Femur (tissue), 1 donor: ENCODE results near the gene SMC4.
"Not testable (repeated sequence)": the region's sequence is repeated elsewhere in the genome, so short reads cannot be mapped to it uniquely, and the experiment has no call there.

Source experiments
- DNase-seq: peaks from one replicate; pipeline ENCODE4 v3.0.0-alpha.2; 2017

The SMC4 gene

DNA sequence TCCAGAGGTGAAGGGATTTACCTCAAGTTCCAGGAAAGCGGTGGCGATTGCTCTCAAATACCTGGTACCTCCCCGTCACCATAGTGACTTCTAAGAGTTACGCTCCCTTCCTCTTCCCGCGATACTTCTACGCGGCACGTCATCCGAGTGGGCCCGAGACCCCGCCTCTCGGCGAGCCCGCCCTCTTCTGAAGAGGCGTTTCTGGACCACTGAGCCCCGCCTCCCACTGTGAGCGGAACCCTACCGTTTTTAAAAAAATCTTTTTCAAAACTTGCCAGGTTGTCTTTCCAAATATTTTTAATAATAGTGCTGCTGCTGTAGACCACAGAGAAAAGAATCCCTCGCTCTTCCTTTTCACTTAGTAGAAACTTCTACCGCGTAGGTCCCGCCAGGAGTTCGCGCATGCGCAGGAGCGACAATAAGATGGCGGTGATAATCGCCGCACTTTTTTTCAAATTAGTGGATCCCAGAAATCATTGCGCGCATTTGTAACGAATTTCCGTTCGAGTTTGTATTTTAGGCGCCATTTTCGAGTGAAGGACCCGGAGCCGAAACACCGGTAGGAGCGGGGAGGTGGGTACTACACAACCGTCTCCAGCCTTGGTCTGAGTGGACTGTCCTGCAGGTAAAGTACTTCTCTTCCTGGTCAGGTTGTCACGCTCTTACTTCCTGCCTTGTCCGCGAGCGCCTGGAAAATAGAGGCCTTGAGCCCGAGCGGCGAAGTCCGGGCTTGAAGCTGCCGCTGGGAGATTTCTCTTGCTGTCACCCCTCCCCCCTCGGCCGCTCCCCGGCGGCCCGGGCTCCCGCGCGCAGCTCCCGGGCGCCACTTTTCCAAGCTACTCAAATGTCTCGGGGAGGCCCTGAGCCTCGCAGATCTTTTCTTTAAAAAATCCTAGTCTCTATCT, at the start of gene SMC4, which contains the start of gene IFT80:
SMC4 (plus strand) TSS at position 526 of the 905 bp plus-strand sequence. CDS start 1,177 bp downstream, outside the sequence.
IFT80 (minus strand) TSS at position 101 of the 905 bp plus-strand sequence. CDS start 14,625 bp downstream, outside the sequence.
- DNase-seq, result peak; percentile 98

DNA sequence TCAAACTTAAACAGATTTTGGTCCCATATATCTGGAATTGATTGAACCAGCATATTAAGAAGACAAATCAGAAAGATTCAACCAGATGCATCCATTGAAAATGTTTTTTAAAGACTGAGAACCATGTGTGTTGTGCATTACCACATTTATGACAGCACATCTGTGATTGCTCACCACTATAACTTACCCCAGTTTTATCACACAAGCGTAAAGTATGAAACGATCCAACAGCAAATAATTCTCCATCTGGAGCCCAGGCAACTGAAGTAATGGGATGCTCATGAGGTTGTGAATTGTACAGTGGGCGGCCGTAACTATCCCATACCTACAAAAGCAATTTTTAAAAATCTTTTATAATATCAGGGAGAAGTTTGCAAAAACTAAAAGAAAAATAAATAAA, 43.6 kb upstream of the SMC4 start:
- no peak for DNase-seq

DNA sequence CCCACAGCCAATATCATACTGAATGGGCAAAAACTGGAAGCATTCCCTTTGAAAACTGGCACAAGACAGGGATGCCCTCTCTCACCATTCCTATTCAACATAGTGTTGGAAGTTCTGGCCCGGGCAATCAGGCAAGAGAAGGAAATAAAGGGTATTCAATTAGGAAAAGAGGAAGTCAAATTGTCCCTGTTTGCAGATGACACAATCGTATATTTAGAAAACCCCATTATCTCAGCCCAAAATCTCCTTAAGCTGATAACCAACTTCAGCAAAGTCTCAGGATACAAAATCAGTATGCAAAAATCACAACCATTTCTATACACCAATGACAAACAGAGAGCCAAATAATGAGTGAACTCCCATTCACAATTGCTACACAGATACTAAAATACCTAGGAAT, 36.6 kb upstream of the SMC4 start:
- DNase-seq, result not testable (repeated sequence)

DNA sequence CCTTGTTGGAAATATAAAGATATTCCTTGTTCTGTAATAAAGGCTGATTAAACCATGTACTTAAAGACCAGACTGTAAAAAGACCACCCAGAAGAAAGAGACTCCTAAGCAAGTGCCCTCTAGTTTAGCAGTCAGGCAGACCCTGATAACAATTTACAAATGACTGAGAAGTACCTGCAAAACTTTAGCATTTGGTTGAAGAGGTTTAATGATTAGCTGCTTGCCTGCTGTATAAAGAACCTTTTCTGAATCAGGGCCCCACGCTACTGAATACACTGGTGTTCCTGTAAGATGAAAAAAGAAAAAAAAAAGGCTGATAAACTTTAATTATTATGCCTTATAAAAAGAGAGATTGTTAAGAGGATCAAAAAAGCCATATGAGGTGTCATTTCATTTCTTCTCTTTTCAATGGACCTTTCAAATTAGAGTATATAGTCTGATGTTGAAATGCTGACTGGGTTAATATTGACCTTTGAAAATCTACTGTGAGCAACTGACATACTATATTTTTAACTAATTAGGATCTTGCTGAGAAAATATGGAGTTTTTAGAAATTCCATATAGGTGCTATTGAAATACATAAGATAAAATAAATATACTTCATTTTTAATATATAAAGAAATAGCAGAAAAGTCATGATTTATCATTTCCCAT, 33.5 kb upstream of the SMC4 start:
- DNase-seq, result no peak

DNA sequence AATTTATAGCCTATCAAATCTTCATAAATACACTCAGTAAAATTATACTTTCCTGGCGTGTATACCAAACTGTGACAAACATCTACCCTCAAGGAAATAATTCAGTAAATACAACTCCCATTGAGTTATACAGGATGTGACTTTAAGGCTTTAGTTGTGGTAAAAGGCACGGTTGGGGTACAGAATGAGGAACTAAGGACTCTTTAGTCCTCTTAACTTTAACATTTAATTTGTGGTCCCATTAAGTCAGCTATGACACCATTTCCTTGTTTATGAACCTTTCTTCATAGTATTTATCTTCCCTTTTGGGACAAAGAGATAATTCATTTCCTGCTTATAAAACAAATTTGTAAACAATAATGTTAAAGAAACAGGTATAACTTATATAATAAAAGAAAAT, 30.6 kb upstream of the SMC4 start:
- DNase-seq, result no peak

DNA sequence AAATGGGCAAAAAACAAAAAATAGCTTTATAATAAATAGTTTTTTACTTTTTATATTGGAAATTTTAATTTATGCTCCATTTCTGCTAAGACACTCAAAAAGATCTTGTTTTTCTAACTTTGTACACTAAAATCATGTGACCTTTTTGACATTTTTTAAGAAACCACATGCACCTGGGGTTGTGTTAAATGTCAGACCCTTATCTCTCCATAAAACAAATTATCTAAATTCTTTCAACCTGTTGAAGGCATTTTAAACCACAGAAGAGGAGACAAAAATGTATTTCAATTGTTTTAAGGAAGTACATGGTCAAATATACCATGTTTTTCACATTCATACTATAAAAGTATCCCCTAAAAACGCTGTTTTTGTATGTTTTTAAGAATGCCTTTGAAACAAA, 29.7 kb upstream of the SMC4 start:
- DNase-seq, result no peak

DNA sequence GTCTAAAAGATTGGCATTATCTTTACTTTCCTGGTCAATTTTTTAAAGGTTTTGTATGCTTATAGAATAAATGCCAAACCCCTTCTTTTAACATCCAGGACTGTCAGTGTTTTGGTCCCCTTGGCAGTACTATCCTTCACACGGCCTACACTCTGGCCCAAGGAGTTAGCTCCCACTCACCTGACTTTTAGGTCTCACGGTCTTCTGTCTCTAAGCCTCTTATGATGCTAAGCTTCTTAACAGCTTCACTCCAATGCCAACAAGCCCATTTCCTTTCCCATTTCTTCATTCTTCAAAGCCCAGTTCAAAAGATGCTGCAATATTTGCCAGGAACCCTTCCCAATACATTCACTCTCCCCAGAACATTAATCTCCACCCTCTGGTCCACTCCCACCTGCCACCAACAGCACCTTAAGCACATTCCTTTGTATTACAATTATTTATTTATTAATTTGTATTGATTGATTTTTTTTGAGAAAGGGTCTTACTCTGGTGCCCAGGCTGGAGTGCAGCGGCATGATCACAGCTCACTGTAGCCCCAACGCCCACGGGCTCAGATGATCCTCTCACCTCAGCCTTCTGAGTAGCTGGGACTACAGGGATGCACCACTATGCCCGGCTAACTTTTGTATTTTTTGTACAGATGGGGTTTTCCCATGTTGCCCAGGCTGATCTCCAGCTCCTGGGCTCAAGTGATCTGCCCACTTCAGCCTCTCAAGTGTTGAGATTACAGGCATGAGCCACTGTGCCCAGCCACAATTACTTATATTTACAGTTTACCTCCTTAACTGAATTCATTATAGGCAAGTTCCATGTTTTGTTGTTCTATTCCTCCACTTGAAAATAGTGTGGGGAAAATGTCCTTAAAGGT, 28.2 kb upstream of the SMC4 start:
- DNase-seq, result no peak

DNA sequence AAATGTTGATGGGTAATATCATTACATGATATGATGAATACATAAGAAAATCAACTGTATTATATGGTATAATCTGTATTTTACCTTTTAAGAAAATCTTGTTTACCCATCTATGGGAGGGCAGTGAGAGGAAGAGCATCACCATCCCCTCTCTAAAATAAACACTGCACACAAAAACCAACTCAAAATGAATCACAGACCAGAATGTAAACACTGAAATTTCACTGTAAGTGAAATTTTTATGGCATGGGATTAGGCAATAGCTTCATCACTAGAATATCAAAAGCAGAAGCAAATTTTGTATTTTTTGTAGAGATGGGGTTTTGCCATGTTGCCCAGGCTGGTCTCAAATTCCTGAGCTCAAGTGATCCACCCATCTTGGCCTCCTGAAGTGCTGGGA, 26.7 kb upstream of the SMC4 start:
- no peak for DNase-seq

DNA sequence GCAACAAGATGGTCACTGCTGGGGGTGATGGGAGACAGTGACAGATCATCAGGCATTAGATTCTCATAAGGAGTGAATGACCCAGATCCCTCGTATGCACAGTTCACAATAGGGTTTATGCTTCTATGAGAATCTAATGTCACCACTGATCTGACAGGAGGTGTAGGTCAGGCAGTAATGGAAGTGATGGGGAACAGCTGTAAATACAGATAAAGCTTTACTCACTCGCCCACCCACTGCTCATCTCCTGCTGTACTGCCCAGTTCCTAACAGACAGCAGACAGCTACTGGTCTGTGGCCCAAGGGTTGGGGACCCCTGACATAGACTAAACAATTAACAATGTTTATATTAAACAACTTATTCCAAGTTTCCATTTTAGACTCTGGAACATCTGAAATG, 25.8 kb upstream of the SMC4 start:
- no peak for DNase-seq

DNA sequence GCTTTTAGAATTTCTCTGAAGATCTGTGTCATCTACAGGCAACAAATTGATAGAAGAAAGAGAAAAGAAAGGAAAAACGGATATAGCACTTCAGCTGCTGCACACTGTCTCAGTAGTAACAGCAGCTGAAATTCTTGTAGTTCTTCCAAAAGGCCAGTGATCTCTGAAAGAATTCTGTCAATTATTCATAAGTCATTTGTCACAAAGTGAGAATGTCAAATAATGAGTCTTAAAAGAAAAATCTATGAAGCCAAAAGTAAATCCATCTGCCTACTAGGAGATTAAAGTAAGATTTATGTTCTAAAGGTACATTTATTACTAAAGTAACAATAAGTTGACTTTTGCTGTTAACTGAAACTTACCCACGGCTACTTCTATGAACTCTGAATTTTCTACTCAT, 25.0 kb upstream of the SMC4 start:
- no peak for DNase-seq

DNA sequence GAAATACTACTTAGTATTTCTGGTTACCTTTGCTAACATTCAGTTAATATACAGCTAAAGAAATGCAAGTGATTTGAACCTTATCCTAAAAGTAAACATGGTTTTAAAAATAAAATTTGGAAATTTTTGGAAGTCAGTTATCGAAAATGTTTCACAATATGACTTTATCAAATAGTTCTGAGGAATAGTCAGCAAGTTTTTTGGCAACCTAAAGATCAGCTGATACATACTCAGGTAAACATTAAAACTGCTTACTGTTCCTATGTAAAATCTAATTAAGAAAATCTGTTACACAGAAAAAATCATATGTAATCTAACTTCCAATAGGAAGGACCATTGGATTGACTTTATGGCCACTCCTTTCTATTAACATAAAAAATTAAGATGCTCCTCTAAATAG, 24.5 kb upstream of the SMC4 start:
- DNase-seq, result no peak

DNA sequence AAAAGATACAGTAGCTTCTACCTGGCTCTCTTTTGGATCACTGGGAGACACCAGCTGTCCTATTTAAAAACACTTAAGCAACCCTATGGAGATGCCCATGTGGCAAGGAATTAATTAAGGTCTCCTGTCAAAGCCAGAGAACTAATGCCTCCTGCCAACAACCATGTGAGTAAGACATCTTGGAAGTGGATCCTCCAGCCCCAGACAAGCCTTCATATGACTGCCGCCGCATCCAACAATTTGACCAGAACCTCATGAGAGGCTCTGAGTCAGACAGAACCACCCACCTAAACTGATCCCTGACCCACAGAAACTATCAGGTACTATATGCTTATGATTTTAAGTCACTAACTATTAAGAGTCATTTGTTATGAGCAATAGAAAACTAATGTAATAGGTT, 22.8 kb upstream of the SMC4 start:
- no peak for DNase-seq

DNA sequence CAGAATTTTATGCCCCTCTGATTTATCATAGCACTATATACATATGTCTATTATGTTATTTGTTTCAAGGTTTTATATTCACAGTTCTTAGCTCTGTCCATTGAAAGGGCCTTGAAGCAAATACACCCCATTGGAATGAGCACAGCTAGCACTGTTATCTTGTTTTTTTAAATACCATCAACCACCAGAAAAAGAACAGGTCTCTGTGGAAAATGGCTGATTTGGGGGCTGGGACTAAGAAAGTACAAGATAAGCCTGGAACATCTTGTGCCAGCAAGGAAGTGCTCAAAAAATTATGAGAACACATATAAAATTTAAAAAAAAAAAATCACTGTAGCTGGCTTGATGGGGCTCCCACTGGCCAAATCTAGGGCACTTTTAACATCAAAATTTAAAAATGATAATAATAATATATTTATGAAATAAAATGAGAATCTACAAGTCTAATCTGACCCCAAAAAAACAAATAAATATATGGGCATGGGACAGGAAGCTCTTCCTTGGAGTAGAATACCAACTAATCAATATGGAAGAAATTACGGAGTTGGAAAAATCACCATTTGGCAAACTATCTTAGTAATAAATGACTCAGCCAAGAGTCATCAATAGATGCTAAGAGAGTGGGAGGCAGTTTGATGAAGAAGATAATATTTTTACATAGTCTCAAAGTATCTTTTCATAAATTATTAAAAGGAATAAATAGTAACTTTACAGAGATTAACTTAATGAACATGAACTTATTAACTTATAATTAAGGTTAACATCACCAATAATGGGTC, 20.9 kb upstream of the SMC4 start:
- no peak for DNase-seq

DNA sequence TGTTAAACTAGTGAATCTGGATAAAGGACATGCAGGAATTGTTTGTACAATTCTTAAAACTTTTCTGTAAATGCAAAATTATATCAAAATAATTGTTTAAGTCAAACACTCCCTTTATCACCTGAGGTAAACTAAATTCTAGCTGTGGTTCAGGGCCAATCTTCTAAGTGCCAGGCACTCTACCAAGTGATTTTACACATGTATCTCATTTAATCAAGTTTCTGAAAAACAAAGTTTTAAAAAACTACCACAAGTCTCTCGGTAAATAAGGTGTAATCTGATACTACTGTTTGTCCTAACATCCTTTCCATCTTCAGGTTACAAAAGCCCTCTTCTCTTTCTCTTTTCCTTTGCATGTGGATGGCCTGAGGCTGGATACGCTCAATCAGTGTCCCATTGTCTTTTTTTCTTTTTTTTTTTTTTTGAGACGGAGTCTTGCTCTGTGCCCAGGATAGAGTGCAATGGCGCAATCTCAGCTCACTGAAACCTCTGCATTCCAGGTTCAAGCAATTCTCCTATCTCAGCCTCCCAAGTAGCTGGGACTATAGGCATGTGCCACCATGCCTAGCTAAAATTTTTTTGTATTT, 19.7 kb upstream of the SMC4 start:
- no peak for DNase-seq

DNA sequence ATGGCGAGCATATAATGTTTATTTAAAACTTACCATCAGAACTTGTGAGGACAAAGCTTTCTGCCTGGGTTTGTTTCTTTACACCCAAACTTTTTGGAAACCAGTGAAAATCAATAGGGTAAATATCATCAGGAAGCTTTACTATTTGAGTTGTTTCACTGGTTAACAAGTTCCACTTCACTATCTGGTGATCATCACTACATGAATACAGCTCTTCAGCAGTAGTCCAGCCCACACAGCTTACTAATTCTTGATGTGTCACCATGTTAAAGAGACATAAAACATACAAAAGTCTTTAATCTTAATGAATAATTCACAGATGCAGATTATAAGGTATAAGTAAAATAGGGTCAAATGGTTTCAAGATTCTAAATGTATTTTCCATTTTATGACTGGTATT, 18.0 kb upstream of the SMC4 start:
- DNase-seq, result no peak

DNA sequence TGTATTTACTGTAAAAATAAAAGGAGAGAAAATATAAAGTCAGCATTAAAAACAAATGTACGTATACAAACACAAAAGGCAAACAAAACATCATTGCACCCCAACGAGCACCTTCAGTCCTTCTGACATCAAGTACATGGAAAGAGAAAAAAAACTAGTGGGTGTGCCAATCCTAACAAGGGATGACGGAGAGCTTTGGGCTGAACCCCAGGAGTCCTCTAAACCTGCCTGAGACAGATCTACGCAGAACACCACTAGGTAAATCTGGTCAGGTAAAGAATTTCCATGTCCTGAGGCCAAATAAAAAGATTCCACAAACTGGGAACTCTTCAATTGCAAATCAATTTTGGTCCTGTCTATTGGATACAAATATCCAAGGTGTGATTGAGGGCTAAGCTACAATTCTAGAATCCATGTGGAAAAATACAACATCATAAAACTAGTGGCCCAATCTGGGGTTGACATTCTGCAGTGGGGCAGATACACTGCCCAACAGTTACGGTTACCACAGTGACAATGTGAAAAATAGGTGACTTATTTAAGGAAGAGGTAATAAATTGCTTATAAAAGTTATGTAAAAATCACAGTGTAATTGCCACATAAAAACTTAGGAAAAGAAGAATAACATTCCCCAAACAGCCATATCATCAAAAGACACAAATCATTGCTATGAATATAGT, 14.7 kb upstream of the SMC4 start:
- DNase-seq, result no peak

DNA sequence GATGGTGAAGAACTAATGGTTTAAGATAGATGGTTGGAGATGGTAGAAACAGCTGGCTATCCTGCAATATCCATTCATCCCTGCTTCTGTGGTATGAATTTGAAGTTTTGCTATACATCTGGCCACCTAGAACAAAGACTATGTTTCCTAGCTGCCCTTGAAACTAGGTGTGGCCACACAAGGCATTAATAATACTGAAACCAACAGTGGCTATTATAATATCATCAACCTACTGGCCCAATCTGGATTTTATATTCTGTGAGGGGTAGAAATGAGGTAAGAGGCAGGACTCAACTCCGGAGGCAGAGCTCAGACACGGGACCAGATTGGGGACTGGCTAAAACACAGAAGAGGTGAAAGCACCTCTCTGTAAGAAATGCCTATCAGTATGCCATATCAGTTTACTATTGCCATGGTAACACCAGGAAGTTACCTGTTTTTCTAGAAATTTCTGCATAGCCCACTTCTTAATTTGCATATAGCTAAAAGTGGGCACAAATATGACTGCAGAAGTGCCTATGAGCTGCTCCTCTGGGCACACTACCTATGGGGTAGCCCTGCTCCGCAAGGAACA, 8.8 kb upstream of the SMC4 start:
- no peak for DNase-seq

DNA sequence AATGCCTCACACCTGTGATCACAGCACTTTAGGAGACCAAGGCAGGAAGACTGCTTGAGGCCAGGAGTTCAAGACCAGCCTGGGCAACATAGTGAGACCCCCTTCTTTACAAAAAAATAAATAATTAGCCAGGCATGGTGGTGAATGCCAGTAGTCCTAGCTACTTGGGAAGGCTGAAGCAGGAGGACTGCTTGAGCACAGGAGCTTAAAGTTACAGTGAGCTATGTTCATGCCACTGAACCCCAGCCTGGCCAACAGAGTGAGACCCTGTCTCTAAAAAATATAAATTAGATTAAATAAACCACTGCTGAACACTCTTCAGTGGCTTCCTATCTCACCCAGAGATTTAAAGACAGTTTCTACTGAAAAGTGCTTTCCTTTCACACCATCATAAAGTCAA, 6.7 kb upstream of the SMC4 start:
- DNase-seq, result no peak

DNA sequence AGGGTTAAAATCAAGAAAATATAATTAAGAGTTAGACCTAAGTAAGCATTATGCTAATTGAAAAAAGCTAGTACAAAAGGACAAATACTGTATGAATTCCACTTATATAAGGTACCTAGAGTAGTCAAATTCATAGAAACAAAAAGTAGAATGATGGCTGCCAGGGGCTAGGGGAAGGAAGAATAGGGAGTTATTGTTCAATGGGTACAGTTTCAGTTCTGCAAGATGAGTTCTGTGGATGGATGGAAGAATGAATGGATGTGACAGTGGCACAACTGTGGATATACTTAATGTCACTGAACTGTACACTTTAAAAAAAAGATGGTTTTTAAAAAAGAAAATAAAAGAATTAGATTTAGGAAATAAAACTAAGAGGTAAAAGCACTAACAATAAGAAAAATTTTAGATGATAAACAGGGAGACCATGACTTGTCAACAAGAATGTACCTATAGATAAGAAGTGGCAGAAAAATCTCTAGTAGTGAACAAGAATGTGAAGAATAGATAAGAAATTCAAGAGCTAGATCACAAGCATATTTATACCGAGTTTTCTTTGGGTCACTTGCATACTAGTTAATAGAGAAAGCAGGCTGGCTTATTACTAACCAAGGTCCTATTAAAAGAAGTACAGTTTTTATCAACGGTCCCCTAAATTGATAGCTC, 6.0 kb upstream of the SMC4 start:
- no peak for DNase-seq

DNA sequence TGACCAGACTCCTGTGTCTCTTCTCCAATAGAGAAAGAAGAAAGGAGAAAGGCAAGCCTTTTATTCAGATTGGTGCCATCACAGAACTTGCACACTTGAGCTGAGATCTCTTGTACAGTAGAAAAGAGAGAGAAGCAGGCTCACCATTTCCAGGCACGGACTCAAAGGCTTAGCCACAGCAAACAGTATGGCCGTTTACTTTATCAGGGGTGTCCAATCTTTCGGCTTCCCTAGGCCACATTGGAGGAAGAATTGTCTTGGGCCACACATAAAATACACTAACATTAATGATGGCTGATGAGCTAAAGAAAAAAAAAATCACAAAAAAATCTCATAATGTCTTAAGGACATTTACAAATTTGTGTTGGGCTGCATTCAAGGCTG, 5.4 kb upstream of the SMC4 start:
- DNase-seq, result no peak

DNA sequence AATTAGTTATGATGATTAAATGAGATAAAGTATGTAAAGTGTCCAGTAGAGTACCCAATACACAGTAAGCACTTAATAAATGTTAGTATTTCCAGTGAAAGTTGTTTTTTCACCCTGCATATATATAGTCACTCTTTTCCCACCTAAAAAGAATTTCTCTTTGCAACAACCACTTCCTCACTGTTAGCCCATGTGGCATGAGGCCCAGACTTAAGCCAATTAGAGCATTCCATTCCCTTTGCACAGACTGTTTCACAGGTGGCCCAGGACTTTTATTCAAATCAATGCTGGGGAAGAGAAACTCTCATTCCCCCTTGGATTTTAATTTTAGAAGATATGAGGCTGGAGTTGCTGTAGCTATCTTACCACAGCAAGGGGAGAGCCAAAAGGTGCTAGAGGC, 4.2 kb upstream of the SMC4 start:
- DNase-seq, result no peak
